Neuronal stem cell (in vitro differentiated cells): ENCODE results near the gene ARHGEF25.
A peak's percentile ranks its signal among the peaks of the same experiment; 100 is the strongest.

ENCODE experiments used
- DNase-seq: peaks from one replicate; pipeline ENCODE4 v3.0.0-alpha.2; 2013; ENCODE audit warnings: low spot score
- H2AFZ ChIP-seq: one replicate; pipeline ENCODE4 v1.6.1; 2013; ENCODE audit warnings: mild to moderate bottlenecking, low read length, inconsistent platforms
- H2AK5ac ChIP-seq: 2 replicates; pipeline ENCODE4 v1.6.1; 2013; ENCODE audit warnings: low read depth, mild to moderate bottlenecking, inconsistent platforms, low read length, moderate library complexity, mixed read lengths
- H2BK120ac ChIP-seq: 2 replicates; pipeline ENCODE4 v1.6.1; 2013; ENCODE audit warnings: low read depth, mild to moderate bottlenecking, inconsistent platforms, low read length, moderate library complexity, mixed read lengths
- H2BK12ac ChIP-seq: one replicate; pipeline ENCODE4 v1.6.1; 2013; ENCODE audit warnings: low read length, inconsistent platforms
- H2BK15ac ChIP-seq: 2 replicates; pipeline ENCODE4 v1.6.1; 2013; ENCODE audit warnings: mild to moderate bottlenecking, low read length, inconsistent platforms, mixed read lengths
- H2BK5ac ChIP-seq: one replicate; pipeline ENCODE4 v1.6.1; 2013; ENCODE audit warnings: inconsistent platforms, mild to moderate bottlenecking, low read length, moderate library complexity
- H3K14ac ChIP-seq: one replicate; pipeline ENCODE4 v1.6.1; 2013; ENCODE audit warnings: low read length, inconsistent platforms
- H3K18ac ChIP-seq: 2 replicates; pipeline ENCODE4 v1.6.1; 2013; ENCODE audit warnings: low read length, inconsistent platforms
- H3K23ac ChIP-seq: 2 replicates; pipeline ENCODE4 v1.6.1; 2013; ENCODE audit warnings: low read depth, mild to moderate bottlenecking, mixed read lengths, low read length, inconsistent platforms; ENCODE audit not compliant: poor library complexity
- H3K27ac ChIP-seq: replicated peaks from 3 replicates; pipeline ENCODE4 v1.5.1; 2013; ENCODE audit warnings: low read length, inconsistent platforms
- H3K27me3 ChIP-seq, 3 experiments: 2 replicates each; pipeline ENCODE4 v1.6.1; 2013; ENCODE audit warnings: low read length in 3 of 3, mild to moderate bottlenecking in 2 of 3, inconsistent platforms in 1 of 3, low read depth in 1 of 3, mixed read lengths in 1 of 3, moderate library complexity in 1 of 3; ENCODE audit not compliant: control insufficient read depth in 3 of 3, insufficient read depth in 3 of 3
- H3K36me3 ChIP-seq, 2 donors: replicated peaks in 1 of 2; 2 replicates each; pipeline ENCODE4 v1.6.1; 2013; ENCODE audit warnings: low read length in 2 of 2; ENCODE audit not compliant: control insufficient read depth in 2 of 2, insufficient read depth in 2 of 2
- H3K4ac ChIP-seq: 2 replicates; pipeline ENCODE4 v1.6.1; 2013; ENCODE audit warnings: inconsistent platforms, mild to moderate bottlenecking, low read length, moderate library complexity
- H3K4me1 ChIP-seq, 2 donors: 1 replicate in 1 of 2; 2 replicates in 1 of 2; pipeline ENCODE4 v1.6.1; 2013; ENCODE audit warnings: low read length in 2 of 2, low read depth in 1 of 2; ENCODE audit not compliant: control insufficient read depth in 2 of 2, insufficient read depth in 1 of 2
- H3K4me2 ChIP-seq: one replicate; pipeline ENCODE4 v1.6.1; 2013; ENCODE audit warnings: mild to moderate bottlenecking, low read length, inconsistent platforms; ENCODE audit not compliant: insufficient read depth, poor library complexity, severe bottlenecking
- H3K4me3 ChIP-seq, 2 donors: 2 replicates each; pipeline ENCODE4 v1.5.1; 2013; ENCODE audit warnings: low read length in 2 of 2, mild to moderate bottlenecking in 2 of 2, inconsistent platforms in 1 of 2, moderate library complexity in 1 of 2
- H3K79me1 ChIP-seq: one replicate; pipeline ENCODE4 v1.6.1; 2013; ENCODE audit warnings: low read depth, mild to moderate bottlenecking, inconsistent platforms, low read length, moderate library complexity
- H3K9ac ChIP-seq: one replicate; pipeline ENCODE4 v1.6.1; 2013; ENCODE audit warnings: mild to moderate bottlenecking, low read depth, low read length, inconsistent platforms; ENCODE audit not compliant: poor library complexity
- H3K9me3 ChIP-seq, 2 donors: replicated peaks in 1 of 2; 2 replicates each; pipeline versions ENCODE3 to v1.6.1; 2013; ENCODE audit warnings: low read length in 2 of 2, mild to moderate bottlenecking in 2 of 2, inconsistent platforms in 1 of 2, low read depth in 1 of 2, mixed read lengths in 1 of 2, moderate library complexity in 1 of 2; ENCODE audit not compliant: control insufficient read depth in 2 of 2, insufficient read depth in 1 of 2
- H4K8ac ChIP-seq: one replicate; pipeline ENCODE4 v1.6.1; 2013; ENCODE audit warnings: low read depth, mild to moderate bottlenecking, inconsistent platforms, low read length, moderate library complexity
- H4K91ac ChIP-seq: one replicate; pipeline ENCODE4 v1.6.1; 2013; ENCODE audit warnings: low read length, low read depth, mild to moderate bottlenecking, inconsistent platforms; ENCODE audit not compliant: poor library complexity
- WGBS, 2 donors: extraction: QIAGEN DNeasy Blood & Tissue Kit; methylation state at CpG; one replicate each; pipeline ENCODE4 v1.1.7; 2013; ENCODE audit warnings: missing lambda C conversion rate in 2 of 2, mixed read lengths in 1 of 2; ENCODE audit not compliant: insufficient read length in 2 of 2, insufficient replicate concordance in 1 of 2; ENCODE audit errors: extremely low coverage in 2 of 2; 5-methylcytosine and 5-hydroxymethylcytosine counted together

ARHGEF25 gene

DNA sequence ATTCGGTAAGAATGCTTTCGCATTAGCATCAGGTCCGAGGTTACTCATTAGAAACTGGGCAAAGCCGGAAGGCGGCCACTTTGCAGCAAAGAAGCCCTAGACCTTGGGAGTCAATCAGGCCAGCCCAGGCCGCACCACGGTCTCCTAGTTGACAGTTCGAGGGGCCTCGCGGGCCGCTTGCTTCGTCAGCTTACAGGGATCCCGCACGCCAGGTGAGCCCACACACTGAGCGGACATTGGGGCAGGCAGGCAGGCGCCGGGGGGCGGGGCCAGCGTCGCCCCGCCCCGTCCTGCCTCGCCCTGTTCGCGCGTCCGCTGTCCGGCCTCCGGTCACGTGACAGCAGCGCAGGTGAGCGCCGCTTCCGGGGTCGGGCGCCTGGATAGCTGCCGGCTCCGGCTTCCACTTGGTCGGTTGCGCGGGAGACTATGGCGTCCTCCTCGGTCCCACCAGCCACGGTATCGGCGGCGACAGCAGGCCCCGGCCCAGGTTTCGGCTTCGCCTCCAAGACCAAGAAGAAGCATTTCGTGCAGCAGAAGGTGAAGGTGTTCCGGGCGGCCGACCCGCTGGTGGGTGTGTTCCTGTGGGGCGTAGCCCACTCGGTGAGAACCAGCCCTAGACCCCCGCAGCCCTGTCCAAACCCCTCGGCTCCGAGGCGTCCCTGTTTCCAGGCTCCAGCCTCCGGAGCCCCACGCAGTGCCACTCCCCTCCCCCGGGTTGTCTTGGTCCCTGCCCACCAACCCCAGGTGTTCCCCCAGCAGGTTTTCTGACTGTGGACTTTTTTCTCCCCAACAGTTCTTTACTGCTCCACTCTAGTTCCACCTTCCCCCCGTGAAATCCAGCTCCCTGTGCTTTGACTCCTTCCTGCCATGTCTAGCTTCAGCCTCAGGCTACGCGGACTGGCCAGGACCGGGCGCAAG lies 20.1 kb upstream of the ARHGEF25 start, which contains the start of gene PIP4K2C:
PIP4K2C (plus strand) TSS at position 329 of the 918 bp plus-strand sequence; CDS start at position 427, 98 bp downstream.
- Histone ChIP-seq H2BK15ac (no peak within 1 kb of the TSS), H3K18ac (peak within 1 kb of the TSS; percentile 55), H2AK5ac (no peak within 1 kb of the TSS), H3K27ac (no peak within 1 kb of the TSS), H3K23ac (peak within 1 kb of the TSS; percentile 83), H4K8ac (no peak within 1 kb of the TSS), H2BK12ac (no peak within 1 kb of the TSS), H2BK5ac (no peak within 1 kb of the TSS), H3K9ac (peak within 1 kb of the TSS; percentile 53), H3K4me3 (peak within 1 kb of the TSS; percentile 77 to 93), H3K4ac (no peak within 1 kb of the TSS), H3K79me1 (no peaks in the 10 kb centered on the region), H4K91ac (no peak within 1 kb of the TSS), H3K36me3 (peaks cover 2 to 12% of the 10 kb centered on the region in 2 donors), H2BK120ac (no peak within 1 kb of the TSS), H2AFZ (peak within 1 kb of the TSS; percentile 97), H3K14ac (no peak within 1 kb of the TSS), H3K4me1 (peaks cover 5 to 6% of the 10 kb centered on the region in 2 donors), H3K27me3 (no peaks in the 10 kb centered on the region), H3K9me3 (no peaks in the 10 kb centered on the region), H3K4me2 (peak within 1 kb of the TSS; percentile 85)
- peak; percentile 63 for DNase-seq
- no CpG with 5 or more reads among the region's 69 CpGs for WGBS, 2 donors

DNA sequence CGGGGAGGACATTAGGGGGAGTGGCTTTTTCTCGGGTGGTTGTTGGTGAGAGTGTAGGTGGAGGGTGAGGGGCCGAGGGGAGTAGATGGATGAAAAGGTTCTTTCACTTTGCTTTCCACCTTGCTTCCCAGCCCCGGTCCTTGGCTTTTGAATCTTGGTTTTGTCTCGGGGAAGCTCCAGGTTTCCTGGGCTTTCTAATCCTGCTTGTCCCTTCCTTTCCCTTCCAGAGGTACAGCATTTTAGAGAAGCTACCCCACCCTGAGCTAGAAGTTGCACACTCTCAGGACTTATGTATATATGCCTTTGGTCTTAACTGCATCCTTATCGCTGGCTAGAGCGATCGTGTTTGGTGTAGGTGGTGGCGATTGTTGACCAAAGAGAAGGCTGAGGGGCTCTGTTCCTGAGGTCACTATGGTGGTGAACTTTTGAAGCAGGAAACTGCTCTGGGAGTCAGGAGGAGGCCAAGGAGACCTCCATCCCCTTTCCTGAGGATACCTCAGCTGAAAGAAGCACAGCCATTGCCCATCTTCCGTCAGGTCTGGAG lies 19.4 kb upstream of the ARHGEF25 start:
- Histone ChIP-seq H3K18ac (no peak overlapping the region), H2AK5ac (no peak overlapping the region), H2BK15ac (no peak overlapping the region), H4K91ac (no peak overlapping the region), H3K14ac (no peak overlapping the region), H2AFZ (peak overlapping the region; percentile 97), H2BK12ac (no peak overlapping the region), H3K27me3 (no peaks in the 10 kb centered on the region), H3K9ac (no peak overlapping the region), H3K4me3 (peak overlapping the region; percentile 77 to 93), H3K79me1 (no peaks in the 10 kb centered on the region), H3K27ac (no peak overlapping the region), H3K9me3 (no peaks in the 10 kb centered on the region), H3K23ac (no peak overlapping the region), H3K36me3 (peaks cover 2 to 17% of the 10 kb centered on the region in 2 donors), H3K4me2 (peak overlapping the region; percentile 85), H3K4me1 (peaks cover 5 to 6% of the 10 kb centered on the region in 2 donors), H2BK120ac (no peak overlapping the region), H2BK5ac (no peak overlapping the region), H3K4ac (no peak overlapping the region), H4K8ac (no peak overlapping the region)
- no CpG with 5 or more reads among the region's 10 CpGs for WGBS, 2 donors
- DNase-seq = no peak

DNA sequence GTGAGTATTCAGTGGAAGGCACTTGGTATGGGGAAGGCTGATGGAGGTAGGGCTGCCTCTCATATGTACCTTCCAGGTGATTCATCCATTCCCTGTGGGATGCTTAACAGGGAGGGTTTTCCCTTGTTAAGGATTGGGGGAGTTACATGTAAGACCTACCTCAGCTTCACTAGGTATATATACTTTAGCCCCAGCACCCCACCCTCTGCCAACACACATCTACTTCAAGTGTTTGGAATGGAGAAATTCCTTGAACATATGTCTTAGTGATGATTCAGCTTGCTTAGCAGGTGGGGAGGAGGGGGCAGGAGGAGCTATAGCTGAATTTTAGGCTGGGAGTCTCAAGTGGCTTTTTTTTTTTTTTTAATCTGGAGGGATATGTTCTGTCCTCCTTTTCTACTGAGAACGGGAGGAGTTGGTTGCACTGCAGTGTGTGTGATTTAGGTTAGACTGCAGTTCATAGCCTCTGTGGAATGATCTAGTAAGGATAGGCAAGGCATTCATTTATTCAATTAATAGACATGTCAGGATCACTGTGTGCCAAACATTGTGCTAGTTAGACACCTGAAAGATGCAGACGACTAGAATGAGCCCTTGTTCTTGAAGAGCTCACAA lies 18.6 kb upstream of the ARHGEF25 start:
- H3K4me2 ChIP-seq = no peak overlapping the region
- H4K8ac ChIP-seq = no peak overlapping the region
- H3K18ac ChIP-seq = no peak overlapping the region
- no peak overlapping the region for H3K27ac ChIP-seq
- H2BK120ac ChIP-seq = no peak overlapping the region
- no peak overlapping the region for H2BK12ac ChIP-seq
- no peaks in the 10 kb centered on the region for H3K9me3 ChIP-seq
- no peak overlapping the region for H2BK15ac ChIP-seq
- peaks cover 5 to 6% of the 10 kb centered on the region in 2 donors for H3K4me1 ChIP-seq
- H3K79me1 ChIP-seq = no peaks in the 10 kb centered on the region
- no peak overlapping the region for H4K91ac ChIP-seq
- no peaks in the 10 kb centered on the region for H3K27me3 ChIP-seq
- peaks cover 2 to 24% of the 10 kb centered on the region in 2 donors for H3K36me3 ChIP-seq
- H2AK5ac ChIP-seq = no peak overlapping the region
- H3K4me3 ChIP-seq = no peak overlapping the region
- no peak overlapping the region for H2BK5ac ChIP-seq
- no peak overlapping the region for H2AFZ ChIP-seq
- no peak overlapping the region for H3K23ac ChIP-seq
- no peak overlapping the region for H3K14ac ChIP-seq
- DNase-seq = no peak
- H3K9ac ChIP-seq = no peak overlapping the region
- no CpG with 5 or more reads among the region's 2 CpGs for WGBS, 2 donors
- no peak overlapping the region for H3K4ac ChIP-seq

DNA sequence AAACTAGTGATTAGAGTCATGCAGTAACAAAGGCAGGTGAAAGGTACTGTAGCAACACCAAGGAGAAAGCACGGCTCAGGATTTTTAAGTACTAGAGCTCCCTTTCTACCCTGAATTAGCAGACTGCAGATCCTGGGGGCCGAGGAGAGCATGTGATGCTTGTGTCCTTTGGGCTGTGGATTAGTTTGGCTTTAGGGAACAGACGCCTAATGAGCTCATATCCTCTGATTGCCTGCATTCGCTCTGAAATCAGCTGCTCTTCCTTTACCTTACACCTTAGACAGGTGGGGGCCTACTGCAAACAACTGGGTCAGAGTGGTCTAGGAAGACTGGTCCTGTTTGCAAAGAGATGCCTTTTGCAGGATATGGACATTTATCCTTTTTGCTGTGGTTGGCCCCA lies 18.0 kb upstream of the ARHGEF25 start:
- no peak overlapping the region for H2BK12ac ChIP-seq
- H3K23ac ChIP-seq = no peak overlapping the region
- no peak overlapping the region for H2AK5ac ChIP-seq
- no CpG with 5 or more reads among the region's 4 CpGs for WGBS, 2 donors
- H3K4me2 ChIP-seq = no peak overlapping the region
- H2BK120ac ChIP-seq = no peak overlapping the region
- H3K79me1 ChIP-seq = no peaks in the 10 kb centered on the region
- peaks cover 2 to 25% of the 10 kb centered on the region in 2 donors for H3K36me3 ChIP-seq
- H3K4ac ChIP-seq = no peak overlapping the region
- no peak overlapping the region for H3K9ac ChIP-seq
- H4K8ac ChIP-seq = no peak overlapping the region
- H3K4me3 ChIP-seq = peak overlapping the region in 1 of 2 donors; percentile 53
- H4K91ac ChIP-seq = no peak overlapping the region
- no peak for DNase-seq
- peaks cover 5 to 6% of the 10 kb centered on the region in 2 donors for H3K4me1 ChIP-seq
- no peak overlapping the region for H2BK5ac ChIP-seq
- H3K9me3 ChIP-seq = no peaks in the 10 kb centered on the region
- H3K27ac ChIP-seq = no peak overlapping the region
- no peak overlapping the region for H2AFZ ChIP-seq
- no peak overlapping the region for H2BK15ac ChIP-seq
- no peaks in the 10 kb centered on the region for H3K27me3 ChIP-seq
- no peak overlapping the region for H3K18ac ChIP-seq
- H3K14ac ChIP-seq = no peak overlapping the region
